PC-9 (cell line): ENCODE measurements around the gene RFLNA.

Source experiments
- EZH2 ChIP-seq: fragments of 200-600 bp; sonication (generic); IDR thresholded peaks from 2 replicates; pipeline ENCODE4 v1.8.0; 2017; ENCODE audit warnings: antibody characterized with exemption, low read depth
- TF ChIP-seq, protein P1 (sequence below): fragments of 200-600 bp; sonication (generic); conservative IDR thresholded peaks from 2 replicates; pipeline ENCODE4 v1.6.1; 2017; ENCODE audit warnings: mixed run types, antibody characterized with exemption, mild to moderate bottlenecking, moderate library complexity

DNA sequence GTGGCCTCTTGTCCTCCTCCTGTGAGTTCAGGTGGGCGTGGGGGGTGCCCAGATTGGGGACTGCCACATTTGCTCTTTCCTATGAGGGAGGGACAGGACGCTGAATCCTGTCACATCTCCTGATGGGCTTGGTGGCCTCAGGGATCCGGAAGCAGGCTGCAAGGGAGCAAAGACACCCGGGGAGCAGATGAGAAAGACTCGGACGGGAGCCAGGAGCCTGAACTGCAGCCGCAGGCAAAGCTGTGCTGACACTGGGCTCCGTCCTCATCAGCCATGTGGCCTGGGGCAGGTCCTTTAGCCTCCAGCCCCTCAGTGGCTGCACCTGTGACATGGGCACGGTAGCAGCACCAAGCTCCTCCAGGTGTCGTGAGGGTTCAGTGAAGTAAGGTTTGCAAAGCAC is 40.8 kb upstream of the RFLNA start:
- TF ChIP-seq, protein P1, sequence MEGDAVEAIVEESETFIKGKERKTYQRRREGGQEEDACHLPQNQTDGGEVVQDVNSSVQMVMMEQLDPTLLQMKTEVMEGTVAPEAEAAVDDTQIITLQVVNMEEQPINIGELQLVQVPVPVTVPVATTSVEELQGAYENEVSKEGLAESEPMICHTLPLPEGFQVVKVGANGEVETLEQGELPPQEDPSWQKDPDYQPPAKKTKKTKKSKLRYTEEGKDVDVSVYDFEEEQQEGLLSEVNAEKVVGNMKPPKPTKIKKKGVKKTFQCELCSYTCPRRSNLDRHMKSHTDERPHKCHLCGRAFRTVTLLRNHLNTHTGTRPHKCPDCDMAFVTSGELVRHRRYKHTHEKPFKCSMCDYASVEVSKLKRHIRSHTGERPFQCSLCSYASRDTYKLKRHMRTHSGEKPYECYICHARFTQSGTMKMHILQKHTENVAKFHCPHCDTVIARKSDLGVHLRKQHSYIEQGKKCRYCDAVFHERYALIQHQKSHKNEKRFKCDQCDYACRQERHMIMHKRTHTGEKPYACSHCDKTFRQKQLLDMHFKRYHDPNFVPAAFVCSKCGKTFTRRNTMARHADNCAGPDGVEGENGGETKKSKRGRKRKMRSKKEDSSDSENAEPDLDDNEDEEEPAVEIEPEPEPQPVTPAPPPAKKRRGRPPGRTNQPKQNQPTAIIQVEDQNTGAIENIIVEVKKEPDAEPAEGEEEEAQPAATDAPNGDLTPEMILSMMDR, result no peak
- TF ChIP-seq EZH2, result no peak
